Fibroblast of lung (primary cell): ENCODE results near the gene ZFYVE27.

ENCODE experiments used
- EZH2 ChIP-seq: IDR thresholded peaks from 2 replicates; pipeline ENCODE4 v1.5.1; 2012; ENCODE audit warnings: low read length, control low read depth, mild to moderate bottlenecking; ENCODE audit errors: missing control alignments
- TF ChIP-seq, protein P1 (sequence below), 2 donors: IDR thresholded peaks in 1 of 2; conservative IDR thresholded peaks in 1 of 2; 1 replicate in 1 of 2; 2 replicates in 1 of 2; pipeline ENCODE4 v1.5.1; 2011 to 2012; ENCODE audit warnings: low read length in 2 of 2, control low read depth in 1 of 2, inconsistent platforms in 1 of 2, low read depth in 1 of 2, mild to moderate bottlenecking in 1 of 2

DNA sequence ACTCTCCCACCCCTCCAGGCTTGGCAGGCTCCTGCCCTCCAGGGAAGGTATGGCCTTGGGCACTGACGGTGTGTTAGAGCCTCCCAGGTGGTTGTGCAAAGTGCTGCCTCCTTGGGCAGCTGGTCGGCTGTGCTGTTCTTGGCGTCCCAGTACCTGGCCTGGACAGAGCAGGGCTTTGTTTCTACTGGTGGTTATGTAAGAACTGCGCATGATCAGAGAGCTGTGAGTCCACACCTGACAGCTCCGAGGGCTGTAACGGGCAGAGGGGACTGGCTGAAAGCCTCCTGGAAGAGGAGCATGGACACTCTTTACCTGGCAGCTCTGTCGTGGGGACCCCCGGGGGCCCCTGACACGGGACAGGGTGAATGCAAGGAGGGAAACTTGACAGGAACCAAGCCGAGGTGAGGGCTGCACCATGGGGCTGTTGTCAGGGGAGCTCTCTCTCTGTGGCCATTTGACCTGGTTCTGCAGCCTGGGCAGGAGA, 37.9 kb downstream of the ZFYVE27 start:
- TF ChIP-seq, protein P1, sequence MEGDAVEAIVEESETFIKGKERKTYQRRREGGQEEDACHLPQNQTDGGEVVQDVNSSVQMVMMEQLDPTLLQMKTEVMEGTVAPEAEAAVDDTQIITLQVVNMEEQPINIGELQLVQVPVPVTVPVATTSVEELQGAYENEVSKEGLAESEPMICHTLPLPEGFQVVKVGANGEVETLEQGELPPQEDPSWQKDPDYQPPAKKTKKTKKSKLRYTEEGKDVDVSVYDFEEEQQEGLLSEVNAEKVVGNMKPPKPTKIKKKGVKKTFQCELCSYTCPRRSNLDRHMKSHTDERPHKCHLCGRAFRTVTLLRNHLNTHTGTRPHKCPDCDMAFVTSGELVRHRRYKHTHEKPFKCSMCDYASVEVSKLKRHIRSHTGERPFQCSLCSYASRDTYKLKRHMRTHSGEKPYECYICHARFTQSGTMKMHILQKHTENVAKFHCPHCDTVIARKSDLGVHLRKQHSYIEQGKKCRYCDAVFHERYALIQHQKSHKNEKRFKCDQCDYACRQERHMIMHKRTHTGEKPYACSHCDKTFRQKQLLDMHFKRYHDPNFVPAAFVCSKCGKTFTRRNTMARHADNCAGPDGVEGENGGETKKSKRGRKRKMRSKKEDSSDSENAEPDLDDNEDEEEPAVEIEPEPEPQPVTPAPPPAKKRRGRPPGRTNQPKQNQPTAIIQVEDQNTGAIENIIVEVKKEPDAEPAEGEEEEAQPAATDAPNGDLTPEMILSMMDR (conservative IDR thresholded peaks at IDR 0.05 in 1 of 2, IDR thresholded peaks at IDR 0.05 in 1 of 2; ENCODE audit: low read depth in 1 of 2, low read length in 2 of 2), result no peak
- no peak for TF ChIP-seq EZH2
